ENCODE results near the gene DNAH10.

DNAH10 gene

GRCh38 chr12:123931686-123932321 is 169.7 kb downstream of the DNAH10 start:
- CTCF ChIA-PET: interaction anchor here (0.6 to 1.2 kb wide), 3 partner anchors 27 to 1215 kb away, joined by 3 to 7 read pairs (median 7); partner anchors contain the start of gene HCAR3
- TF ChIP-seq ZNF26 (tag by site-specific recombination; IDR thresholded peaks at IDR 0.05) (no peak), WT1 (tag by site-specific recombination; IDR thresholded peaks at IDR 0.05) (no peak), TSHZ1 (tag by site-specific recombination; IDR thresholded peaks at IDR 0.05; ENCODE audit: borderline replicate concordance) (no peak), ZNF114 (tag by site-specific recombination; IDR thresholded peaks at IDR 0.05) (no peak), ZNF19 (tag by site-specific recombination; IDR thresholded peaks at IDR 0.05; ENCODE audit: low read depth) (no peak), ZNF341 (tag by site-specific recombination; IDR thresholded peaks at IDR 0.05; ENCODE audit: low read depth) (no peak), ZNF449 (tag by site-specific recombination; IDR thresholded peaks at IDR 0.05) (no peak), ZNF169 (tag by site-specific recombination; IDR thresholded peaks at IDR 0.05) (no peak), ZNF843 (tag by site-specific recombination; IDR thresholded peaks at IDR 0.05) (no peak), TCF7L2 (IDR thresholded peaks at IDR 0.05; ENCODE audit: borderline replicate concordance, low read depth, low read length) (no peak), ZBTB11 (tag by site-specific recombination; conservative IDR thresholded peaks at IDR 0.05; ENCODE audit: low read depth) (no peak), ZNF830 (tag by site-specific recombination; IDR thresholded peaks at IDR 0.05; ENCODE audit: low read depth) (no peak), ZNF155 (tag by site-specific recombination; IDR thresholded peaks at IDR 0.05) (no peak), ZNF24 (tag by site-specific recombination; IDR thresholded peaks at IDR 0.05) (no peak), ZNF133 (tag by site-specific recombination; IDR thresholded peaks at IDR 0.05) (no peak), ATF2 (tag by site-specific recombination; IDR thresholded peaks at IDR 0.05; ENCODE audit: low read depth) (no peak)

More at GRCh38 chr12:123931686-123932321, 169.7 kb downstream of the DNAH10 start:
- Histone ChIP-seq H3K4me3 (ENCODE audit: low read depth, low read length) (no peak overlapping the region), H3K27ac (ENCODE audit: extremely low read depth, low read depth, low read length) (no peak overlapping the region), H3K9me3 (ENCODE audit: control insufficient read depth, insufficient read depth, low read depth, low read length) (no peaks in the 10 kb centered on the region), H3K4me1 (ENCODE audit: control insufficient read depth, insufficient read depth, low read length) (no peaks in the 10 kb centered on the region), H3K36me3 (ENCODE audit: control insufficient read depth in 2 of 2, insufficient read depth in 1 of 2, low read length in 2 of 2) (peaks cover 0 to 10% of the 10 kb centered on the region in 2 experiments; a peak in 1 of 3 replicates)
- POLR2A ChIA-PET: no interaction called here
